ENCODE measurements around the gene SNAP47.

The SNAP47 gene

GRCh38 chr1:227768640-227769039 lies 33.4 kb downstream of the SNAP47 start:
- no peak for DNase-seq (ENCODE audit: low read depth)
- TF ChIP-seq, protein P1, sequence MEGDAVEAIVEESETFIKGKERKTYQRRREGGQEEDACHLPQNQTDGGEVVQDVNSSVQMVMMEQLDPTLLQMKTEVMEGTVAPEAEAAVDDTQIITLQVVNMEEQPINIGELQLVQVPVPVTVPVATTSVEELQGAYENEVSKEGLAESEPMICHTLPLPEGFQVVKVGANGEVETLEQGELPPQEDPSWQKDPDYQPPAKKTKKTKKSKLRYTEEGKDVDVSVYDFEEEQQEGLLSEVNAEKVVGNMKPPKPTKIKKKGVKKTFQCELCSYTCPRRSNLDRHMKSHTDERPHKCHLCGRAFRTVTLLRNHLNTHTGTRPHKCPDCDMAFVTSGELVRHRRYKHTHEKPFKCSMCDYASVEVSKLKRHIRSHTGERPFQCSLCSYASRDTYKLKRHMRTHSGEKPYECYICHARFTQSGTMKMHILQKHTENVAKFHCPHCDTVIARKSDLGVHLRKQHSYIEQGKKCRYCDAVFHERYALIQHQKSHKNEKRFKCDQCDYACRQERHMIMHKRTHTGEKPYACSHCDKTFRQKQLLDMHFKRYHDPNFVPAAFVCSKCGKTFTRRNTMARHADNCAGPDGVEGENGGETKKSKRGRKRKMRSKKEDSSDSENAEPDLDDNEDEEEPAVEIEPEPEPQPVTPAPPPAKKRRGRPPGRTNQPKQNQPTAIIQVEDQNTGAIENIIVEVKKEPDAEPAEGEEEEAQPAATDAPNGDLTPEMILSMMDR (conservative IDR thresholded peaks at IDR 0.05; ENCODE audit: low read depth, low read length), result no peak
- no peak overlapping the region for H3K4me3 ChIP-seq (ENCODE audit: low read length)

DNA sequence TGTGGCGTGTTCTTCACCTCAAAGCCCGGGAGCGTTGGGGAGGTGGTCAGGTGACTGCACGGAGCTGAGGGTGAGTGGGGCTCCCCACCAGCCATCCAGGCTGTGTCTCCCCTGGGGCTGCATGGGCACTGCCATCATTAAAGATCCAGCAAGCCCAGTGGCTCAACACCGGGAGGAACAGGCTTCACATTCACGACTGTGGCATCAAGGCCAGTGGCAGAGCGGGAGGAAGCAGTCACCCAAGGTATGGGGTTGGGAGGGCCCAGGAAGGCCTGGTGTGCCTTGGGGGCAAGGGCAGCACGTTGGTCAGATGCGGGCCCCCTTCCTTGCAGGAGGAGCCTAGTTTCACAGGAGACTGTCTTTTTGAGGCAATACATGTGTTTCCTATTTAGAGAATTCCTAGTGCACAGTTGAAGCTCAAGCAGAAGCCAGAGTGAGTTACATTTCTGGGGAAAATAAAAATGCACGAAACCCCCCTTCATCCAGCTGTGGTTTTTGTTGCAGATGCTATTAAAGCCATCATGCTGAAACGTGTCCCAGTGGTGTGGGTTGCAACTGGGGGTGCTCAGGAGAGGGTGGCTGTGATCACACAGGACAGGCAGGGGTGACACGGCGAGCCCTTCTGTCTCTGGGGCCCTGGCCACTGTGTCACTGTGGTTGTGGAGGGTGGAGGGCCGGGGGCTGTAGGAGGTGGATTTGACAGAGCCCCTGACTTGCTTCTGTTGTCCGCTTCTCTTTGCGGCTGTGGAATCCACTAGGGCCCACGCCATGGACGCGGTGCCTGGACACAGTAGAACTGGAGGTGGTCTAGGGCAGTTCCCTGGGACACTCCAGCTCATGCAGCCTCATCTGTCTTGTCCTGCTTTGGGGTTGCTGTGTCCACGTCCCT lies 34.1 kb downstream of the SNAP47 start:
- TF ChIP-seq, protein P1 (conservative IDR thresholded peaks at IDR 0.05; ENCODE audit: low read depth, low read length), result no peak
- DNase-seq (ENCODE audit: low read depth), result no peak
- H3K4me3 ChIP-seq (ENCODE audit: low read length), result no peak overlapping the region

DNA sequence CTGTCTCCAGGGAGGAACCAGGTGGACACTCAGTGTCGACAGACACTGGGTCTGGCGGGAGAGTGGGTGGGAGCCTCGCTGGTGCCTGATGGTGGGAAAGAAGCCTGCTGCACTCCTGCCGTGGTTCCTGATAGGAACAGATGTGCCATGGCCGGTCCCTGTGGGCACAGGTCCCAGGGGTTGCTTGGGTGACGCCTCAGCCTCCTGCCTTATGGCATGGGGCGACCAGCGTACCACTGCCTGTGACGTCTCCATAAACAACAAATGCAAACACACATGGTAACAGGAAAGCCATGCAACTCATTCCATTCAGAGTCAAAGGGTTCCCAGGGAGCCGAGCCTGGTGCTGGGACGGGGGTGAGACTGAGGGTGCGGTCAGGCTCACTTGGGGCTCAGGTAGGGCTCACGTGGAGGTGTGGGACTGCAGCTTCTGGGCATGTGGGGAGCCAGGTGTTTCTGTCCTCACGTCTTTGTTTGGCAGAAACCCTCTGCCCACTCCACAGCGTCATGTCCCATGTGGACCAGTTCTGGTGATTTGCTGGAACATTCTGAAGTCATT lies 34.8 kb downstream of the SNAP47 start:
- TF ChIP-seq, protein P1 (conservative IDR thresholded peaks at IDR 0.05; ENCODE audit: low read depth, low read length), result no peak
- no peak overlapping the region for H3K4me3 ChIP-seq (ENCODE audit: low read length)
- no peak for DNase-seq (ENCODE audit: low read depth)

- no peak overlapping the region for H3K4me3 ChIP-seq (ENCODE audit: low read length)
- TF ChIP-seq, protein P1 (conservative IDR thresholded peaks at IDR 0.05; ENCODE audit: low read depth, low read length), result no peak
- no peak for DNase-seq (ENCODE audit: low read depth)
Measured at GRCh38 chr1:227770812-227771211, 35.6 kb downstream of the SNAP47 start.

GRCh38 chr1:227771326-227771725 lies 36.1 kb downstream of the SNAP47 start:
- TF ChIP-seq, protein P1 (conservative IDR thresholded peaks at IDR 0.05; ENCODE audit: low read depth, low read length), result no peak
- DNase-seq (ENCODE audit: low read depth), result no peak
- no peak overlapping the region for H3K4me3 ChIP-seq (ENCODE audit: low read length)

DNA sequence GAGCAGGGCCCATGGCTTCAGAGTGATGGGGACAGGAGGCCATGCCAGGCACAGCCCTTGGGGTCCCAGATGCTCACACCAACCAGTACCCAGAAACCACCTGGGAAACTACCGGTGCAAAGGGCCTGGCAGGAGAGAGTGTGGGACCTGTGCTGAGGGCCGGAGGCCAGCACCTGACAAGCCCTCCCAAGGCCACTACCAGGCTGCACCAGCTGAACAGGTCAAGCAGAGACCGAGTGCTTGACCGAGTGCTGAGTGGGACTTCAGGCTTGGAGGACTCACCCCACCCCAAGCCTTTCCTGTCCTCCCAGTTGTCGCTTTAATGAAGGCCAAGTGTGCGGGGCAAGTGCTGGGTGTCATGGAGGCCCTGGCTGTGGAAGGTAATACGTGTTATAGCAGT lies 36.5 kb downstream of the SNAP47 start:
- no peak for DNase-seq (ENCODE audit: low read depth)
- H3K4me3 ChIP-seq (ENCODE audit: low read length), result no peak overlapping the region
- TF ChIP-seq, protein P1 (conservative IDR thresholded peaks at IDR 0.05; ENCODE audit: low read depth, low read length), result no peak

DNA sequence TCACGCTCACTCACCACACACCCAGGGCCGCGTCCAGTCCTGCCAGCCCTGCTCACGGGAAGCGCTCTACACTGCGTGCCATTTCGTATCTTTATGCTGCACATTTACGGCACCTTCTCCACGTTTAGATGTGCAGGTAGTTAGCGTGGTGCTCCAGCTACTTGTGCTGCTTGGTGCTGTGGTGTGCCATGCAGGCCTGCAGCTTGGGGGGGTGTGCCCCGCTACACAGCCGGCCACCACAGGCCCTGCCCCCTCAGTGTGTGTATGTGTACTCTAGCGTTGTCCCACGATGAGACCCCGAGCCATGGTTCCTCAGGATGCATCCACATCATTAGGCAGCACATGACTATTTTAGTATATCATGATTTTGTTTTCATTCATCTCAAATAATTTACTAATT lies 38.3 kb downstream of the SNAP47 start:
- H3K4me3 ChIP-seq (ENCODE audit: low read length), result no peak overlapping the region
- DNase-seq (ENCODE audit: low read depth), result no peak
- TF ChIP-seq, protein P1 (conservative IDR thresholded peaks at IDR 0.05; ENCODE audit: low read depth, low read length), result no peak
